GM19023 (cell line): Measurements from ENCODE around the gene MYO5B.
"Not testable (repeated sequence)": the region's sequence is repeated elsewhere in the genome, so short reads cannot be mapped to it uniquely, and the experiment has no call there.

ENCODE experiments used
- ATAC-seq: cut with Tn5 transposase; IDR thresholded peaks from one replicate; pipeline ENCODE4 v1.9.1; 2021; ENCODE audit warnings: mild to moderate bottlenecking, moderate library complexity; ENCODE audit not compliant: unreplicated experiment

MYO5B gene

DNA sequence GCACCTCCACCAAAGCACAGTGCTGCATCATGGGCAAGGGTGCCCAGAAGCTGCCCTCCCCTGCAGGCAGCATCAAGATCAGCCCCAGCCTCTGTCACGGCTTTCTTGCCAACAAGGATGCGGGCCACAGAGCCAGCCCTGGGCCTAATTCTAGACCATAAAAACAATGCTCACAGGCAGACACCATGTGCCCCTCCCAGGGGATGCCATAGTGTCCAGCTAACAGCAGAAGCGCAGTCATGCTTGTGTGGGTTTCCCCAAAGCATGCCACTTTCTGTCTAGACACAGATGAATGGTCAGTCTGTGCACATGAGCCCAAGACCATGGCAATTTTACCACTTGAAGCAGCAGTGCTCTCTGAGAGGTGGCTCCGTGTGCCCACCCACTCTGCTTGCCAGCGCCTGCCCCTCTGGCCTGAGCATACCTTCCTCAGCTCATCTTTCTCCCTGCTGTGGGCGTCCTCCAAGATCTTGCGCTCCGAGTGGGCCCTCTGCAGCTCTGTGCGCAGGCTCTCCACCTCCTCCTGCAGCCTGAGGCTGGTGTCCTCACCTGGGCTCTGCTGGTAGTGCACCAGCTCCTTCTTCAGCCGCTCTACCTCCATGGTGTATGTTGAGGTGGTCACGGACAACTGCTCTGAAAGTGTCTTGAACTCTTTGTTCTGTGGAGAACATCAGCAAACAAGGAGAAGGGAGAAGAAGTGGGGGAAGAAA, 300.3 kb downstream of the MYO5B start:
- ATAC-seq = no peak

DNA sequence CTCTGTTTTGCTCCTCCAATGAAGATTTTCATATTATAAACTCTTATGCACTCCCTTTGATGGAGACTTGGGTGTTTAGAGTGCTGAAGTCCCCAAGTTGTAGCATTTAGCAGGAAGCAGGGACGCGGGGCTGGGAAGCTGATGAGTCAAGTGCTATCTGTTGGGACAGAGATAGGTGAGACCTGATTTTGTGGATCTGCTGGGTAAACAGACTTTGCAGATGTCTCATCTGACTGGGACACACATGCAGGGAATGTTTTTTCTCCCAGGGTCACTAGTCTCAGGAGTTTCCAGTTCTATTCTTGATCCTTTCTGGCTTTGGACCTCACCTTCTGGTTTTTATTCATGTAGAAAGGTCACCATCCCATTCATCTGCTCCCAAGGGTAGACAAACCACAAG, 301.9 kb downstream of the MYO5B start:
- ATAC-seq = no peak

DNA sequence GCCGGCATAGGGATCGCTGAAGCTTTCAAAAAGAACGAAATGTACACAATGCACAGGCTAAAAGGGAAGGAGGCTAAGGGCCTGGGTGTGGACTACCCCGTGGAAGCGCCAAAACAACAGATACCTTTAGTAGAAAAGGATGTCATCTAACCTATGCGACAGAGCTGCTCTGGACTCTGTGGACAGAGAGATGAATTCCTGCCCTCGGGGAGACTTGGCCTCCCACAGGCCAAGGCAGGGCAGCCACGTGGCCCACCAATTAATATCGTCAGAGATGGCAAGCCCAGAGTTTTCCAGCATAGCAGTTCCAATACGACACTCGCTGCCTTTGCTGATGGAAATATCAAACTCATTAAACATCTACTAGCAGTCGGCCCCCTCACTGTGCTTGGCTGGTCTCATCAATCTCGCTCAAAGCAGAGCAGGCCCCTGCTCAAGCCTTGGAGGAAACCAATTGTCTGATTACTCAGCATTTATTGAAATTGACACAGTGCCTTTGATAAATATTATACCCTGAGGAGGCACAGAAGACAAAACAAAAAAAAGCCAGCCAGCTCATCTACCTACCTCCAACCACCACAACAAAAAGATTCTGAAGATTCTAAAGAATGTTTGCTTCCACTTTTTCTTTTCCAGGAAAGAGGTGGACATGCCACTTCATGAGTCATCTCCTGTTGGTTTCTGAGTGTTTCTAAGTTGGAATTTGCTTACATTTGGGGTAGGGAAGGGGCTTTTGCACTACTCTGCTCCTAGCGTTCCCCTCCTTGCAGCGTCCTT, 302.6 kb downstream of the MYO5B start:
- no peak for ATAC-seq

DNA sequence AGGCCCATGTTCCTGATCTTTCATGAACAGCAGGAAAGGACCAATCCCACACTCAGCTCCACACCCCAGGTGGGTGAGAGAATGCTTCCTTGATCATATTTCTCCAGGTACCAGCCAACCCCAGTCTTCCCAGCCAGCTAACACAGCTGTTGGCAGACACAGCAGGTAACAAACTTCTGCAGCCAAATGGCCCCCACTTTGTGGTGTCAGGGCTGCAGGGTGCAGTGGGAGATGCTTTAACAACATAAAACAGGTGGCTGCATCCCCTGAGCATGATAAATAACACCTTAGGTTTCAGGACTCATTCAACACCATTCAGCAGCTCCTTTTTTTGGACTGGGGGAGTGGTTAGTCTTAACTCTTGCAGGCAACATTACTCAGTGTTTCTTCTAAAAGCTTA, 304.9 kb downstream of the MYO5B start:
- ATAC-seq = no peak

DNA sequence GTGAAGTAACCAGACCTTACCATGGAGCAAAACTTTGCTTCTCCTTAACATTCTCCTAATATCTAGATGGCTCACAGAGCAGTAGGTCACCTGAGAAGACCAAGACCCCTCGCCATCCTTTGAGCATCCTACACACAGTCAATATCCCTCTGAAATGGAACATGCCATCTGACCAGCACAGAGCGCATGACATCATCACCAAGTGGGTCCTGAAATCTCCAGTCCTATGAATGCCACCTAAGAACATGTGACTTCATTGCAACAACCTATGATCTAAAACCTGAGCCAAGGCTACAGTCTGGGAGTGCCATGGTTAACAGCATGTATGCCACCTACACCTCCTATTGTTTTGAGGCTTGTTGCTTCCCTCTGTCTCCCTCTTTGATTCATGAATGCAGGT, 305.4 kb downstream of the MYO5B start:
- not testable (repeated sequence) for ATAC-seq

- ATAC-seq = no peak
These were observed 307.8 kb downstream of the MYO5B start for GRCh38 chr18:49886891-49887764.

DNA sequence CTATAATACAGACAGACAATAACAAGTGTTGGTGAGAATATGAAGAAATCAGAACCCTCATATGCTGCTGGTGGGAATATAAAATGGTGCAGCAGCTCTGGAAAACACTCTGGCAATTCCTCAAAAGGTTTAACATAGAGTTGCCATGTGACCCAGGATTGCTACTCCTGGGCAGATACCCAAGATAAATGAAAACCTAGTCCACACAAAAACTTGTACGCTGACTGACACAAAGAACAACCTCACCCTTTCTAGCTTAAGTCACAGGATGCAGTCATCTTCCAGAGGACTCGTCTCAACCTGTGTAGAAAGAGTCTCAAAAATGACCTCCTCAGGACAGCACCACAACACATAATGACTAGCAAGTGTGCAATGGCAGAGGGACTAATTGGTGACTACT, 310.0 kb downstream of the MYO5B start:
- ATAC-seq = no peak

DNA sequence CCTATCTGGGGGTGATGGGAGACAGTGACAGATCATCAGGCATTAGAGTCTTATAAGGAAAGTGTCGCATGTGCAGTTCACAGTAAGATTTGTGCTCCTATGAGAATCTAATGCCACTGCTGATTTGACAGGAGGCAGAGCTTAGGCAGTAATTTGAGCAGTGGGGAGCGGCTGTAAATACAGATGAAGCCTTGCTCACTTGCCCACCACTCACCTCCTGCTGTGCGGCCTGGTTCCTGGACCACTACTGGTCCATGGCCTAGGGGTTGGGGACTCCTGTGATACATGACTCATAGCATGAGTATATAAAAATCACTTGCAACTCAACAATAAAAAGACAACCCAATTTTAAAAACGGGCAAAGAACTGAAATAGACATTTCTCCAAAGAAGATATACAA, 310.5 kb downstream of the MYO5B start:
- no peak for ATAC-seq

- ATAC-seq = no peak
These were observed 314.3 kb downstream of the MYO5B start for GRCh38 chr18:49880661-49881060.

GRCh38 chr18:49879271-49879580, 315.7 kb downstream of the MYO5B start:
- ATAC-seq = no peak

- ATAC-seq = no peak
These were observed 316.2 kb downstream of the MYO5B start for GRCh38 chr18:49878567-49879270.

- no peak for ATAC-seq
These were observed 316.9 kb downstream of the MYO5B start for GRCh38 chr18:49878015-49878414.

- ATAC-seq = no peak
These were observed 318.4 kb downstream of the MYO5B start for GRCh38 chr18:49876536-49876935.

- ATAC-seq = no peak
These were observed 319.2 kb downstream of the MYO5B start for GRCh38 chr18:49875783-49876182.

- ATAC-seq = no peak
These were observed 319.8 kb downstream of the MYO5B start for GRCh38 chr18:49875155-49875554.

- no peak for ATAC-seq
These were observed 320.7 kb downstream of the MYO5B start for GRCh38 chr18:49874238-49874637.

DNA sequence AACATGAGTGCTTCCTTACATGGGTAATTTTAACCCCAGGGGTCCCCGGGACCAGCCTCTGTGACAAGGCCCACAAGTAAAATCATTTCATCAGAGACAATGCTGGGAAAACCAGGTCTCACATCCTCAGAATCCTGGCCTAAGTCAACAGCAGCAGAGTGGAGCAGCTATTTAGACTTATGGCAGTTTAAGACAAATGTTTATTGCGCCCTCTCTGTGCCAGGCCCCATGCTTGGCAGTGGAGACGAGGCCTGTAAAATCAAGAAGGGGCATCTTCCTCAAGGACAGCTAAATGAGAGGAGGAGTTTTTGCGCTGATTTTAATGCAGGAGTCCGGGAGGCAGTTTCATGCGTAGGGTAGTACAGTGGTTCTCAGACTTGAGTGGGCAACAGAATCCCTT, 325.6 kb downstream of the MYO5B start:
- no peak for ATAC-seq

- ATAC-seq = no peak
These were observed 328.3 kb downstream of the MYO5B start for GRCh38 chr18:49866680-49867079.

GRCh38 chr18:49865401-49865800, 329.5 kb downstream of the MYO5B start:
- ATAC-seq = no peak

DNA sequence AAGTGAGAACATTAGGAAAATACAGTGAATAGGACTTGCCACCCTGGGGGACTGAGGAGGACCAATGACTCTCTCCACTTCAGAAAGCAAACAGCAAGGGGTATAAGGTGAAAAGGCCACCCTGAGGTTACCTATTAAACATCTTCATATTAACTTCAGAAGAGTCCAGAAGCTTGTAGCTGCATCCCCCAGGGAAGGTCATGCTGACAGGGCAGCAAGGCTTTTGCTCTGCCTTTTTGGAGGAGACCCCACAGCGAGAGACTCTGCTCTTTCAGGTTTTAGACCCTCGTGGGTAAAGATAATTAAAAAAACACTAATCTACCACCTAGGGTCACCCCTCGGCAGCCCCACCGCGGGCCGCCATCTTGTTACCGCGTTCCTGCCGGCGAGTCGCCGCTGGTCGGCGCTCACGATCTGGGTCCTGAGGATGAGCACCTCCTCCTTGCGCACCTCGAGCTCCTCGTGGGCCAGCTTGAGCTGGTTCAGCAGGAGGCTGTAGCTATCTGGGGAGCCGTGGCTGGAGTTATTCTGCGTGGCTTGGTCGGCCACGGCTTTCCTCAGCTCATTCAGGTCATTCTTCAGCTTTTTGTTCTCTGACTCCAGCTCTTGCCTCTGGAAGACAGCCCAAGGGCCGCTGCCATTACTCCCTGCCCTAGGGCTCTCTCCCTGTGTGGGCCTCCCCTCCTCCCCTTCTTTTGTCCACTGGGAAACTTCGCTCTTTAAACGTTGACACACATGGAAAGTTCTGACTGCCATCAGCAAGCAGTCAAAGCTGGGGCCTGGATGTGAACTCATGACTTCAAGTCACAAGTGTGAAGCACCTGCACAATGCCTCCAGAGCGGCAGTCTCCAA, 331.0 kb downstream of the MYO5B start:
- ATAC-seq = no peak
